ENCODE measurements around the gene S100PBP.

GRCh38 chr1:32863881-32864245 lies 46.4 kb downstream of the S100PBP start:
- TF ChIP-seq, protein P1, sequence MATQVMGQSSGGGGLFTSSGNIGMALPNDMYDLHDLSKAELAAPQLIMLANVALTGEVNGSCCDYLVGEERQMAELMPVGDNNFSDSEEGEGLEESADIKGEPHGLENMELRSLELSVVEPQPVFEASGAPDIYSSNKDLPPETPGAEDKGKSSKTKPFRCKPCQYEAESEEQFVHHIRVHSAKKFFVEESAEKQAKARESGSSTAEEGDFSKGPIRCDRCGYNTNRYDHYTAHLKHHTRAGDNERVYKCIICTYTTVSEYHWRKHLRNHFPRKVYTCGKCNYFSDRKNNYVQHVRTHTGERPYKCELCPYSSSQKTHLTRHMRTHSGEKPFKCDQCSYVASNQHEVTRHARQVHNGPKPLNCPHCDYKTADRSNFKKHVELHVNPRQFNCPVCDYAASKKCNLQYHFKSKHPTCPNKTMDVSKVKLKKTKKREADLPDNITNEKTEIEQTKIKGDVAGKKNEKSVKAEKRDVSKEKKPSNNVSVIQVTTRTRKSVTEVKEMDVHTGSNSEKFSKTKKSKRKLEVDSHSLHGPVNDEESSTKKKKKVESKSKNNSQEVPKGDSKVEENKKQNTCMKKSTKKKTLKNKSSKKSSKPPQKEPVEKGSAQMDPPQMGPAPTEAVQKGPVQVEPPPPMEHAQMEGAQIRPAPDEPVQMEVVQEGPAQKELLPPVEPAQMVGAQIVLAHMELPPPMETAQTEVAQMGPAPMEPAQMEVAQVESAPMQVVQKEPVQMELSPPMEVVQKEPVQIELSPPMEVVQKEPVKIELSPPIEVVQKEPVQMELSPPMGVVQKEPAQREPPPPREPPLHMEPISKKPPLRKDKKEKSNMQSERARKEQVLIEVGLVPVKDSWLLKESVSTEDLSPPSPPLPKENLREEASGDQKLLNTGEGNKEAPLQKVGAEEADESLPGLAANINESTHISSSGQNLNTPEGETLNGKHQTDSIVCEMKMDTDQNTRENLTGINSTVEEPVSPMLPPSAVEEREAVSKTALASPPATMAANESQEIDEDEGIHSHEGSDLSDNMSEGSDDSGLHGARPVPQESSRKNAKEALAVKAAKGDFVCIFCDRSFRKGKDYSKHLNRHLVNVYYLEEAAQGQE (IDR thresholded peaks at IDR 0.05; ENCODE audit: insufficient read depth in 1 of 2, low read depth in 2 of 2, low read length in 2 of 2), result no peak
- TF ChIP-seq TAF1 (IDR thresholded peaks at IDR 0.05; ENCODE audit: borderline replicate concordance, insufficient read depth, low read length), result no peak
- no peak for TF ChIP-seq POLR2AphosphoS5 (IDR thresholded peaks at IDR 0.05; ENCODE audit: low read depth, low read length)
- TF ChIP-seq SIN3A (IDR thresholded peaks at IDR 0.05; ENCODE audit: borderline replicate concordance, insufficient read depth, low read length), result no peak
- no peak for TF ChIP-seq FOXP2 (optimal IDR thresholded peaks at IDR 0.05; ENCODE audit: borderline replicate concordance, extremely low read depth, extremely low read length, insufficient read depth)
